Activated T-cell treated with anti-CD3 and anti-CD28 coated beads for 1 hour (primary cell): ENCODE results near the gene INSM2.

Experiments used
- DNase-seq: peaks from one replicate; pipeline ENCODE4 v3.0.0-alpha.2; 2020; ENCODE audit warnings: low read depth

The INSM2 gene

GRCh38 chr14:35533357-35534207 is at the start of gene INSM2:
Gene INSM2 (plus strand): TSS chr14:35534164. CDS start chr14:35534253, 89 bp downstream.
- no peak for DNase-seq

- DNase-seq: no peak
These were observed 41.4 kb upstream of the INSM2 start for GRCh38 chr14:35492569-35493014.

GRCh38 chr14:35495278-35495677 is 38.7 kb upstream of the INSM2 start:
- DNase-seq: no peak

GRCh38 chr14:35499180-35499579 is 34.8 kb upstream of the INSM2 start:
- DNase-seq: no peak

GRCh38 chr14:35503646-35504045 is 30.3 kb upstream of the INSM2 start:
- DNase-seq: no peak

GRCh38 chr14:35504260-35504659 is 29.7 kb upstream of the INSM2 start:
- no peak for DNase-seq

GRCh38 chr14:35506461-35506860 is 27.5 kb upstream of the INSM2 start:
- no peak for DNase-seq

- no peak for DNase-seq
These were observed 27.0 kb upstream of the INSM2 start for GRCh38 chr14:35506927-35507326.

GRCh38 chr14:35509846-35510245 is 24.1 kb upstream of the INSM2 start:
- DNase-seq: no peak

GRCh38 chr14:35512765-35513164 is 21.2 kb upstream of the INSM2 start:
- DNase-seq: no peak

GRCh38 chr14:35515916-35516315 is 18.0 kb upstream of the INSM2 start:
- no peak for DNase-seq

- DNase-seq: no peak
These were observed 14.0 kb upstream of the INSM2 start for GRCh38 chr14:35519986-35520385.

- DNase-seq: no peak
These were observed 8.3 kb upstream of the INSM2 start for GRCh38 chr14:35525695-35526094.

- no peak for DNase-seq
These were observed 7.0 kb upstream of the INSM2 start for GRCh38 chr14:35526962-35527361.

GRCh38 chr14:35531960-35532747 is 1.8 kb upstream of the INSM2 start:
- no peak for DNase-seq

GRCh38 chr14:35532783-35533356 is 1.1 kb upstream of the INSM2 start:
- no peak for DNase-seq

GRCh38 chr14:35534208-35534872 is 376 bp downstream of the INSM2 start:
- DNase-seq: no peak

GRCh38 chr14:35534873-35535482 is 1.0 kb downstream of the INSM2 start:
- DNase-seq: peak; percentile 39

- no peak for DNase-seq
These were observed 1.6 kb downstream of the INSM2 start for GRCh38 chr14:35535483-35536112.

- DNase-seq: no peak
These were observed 6.0 kb downstream of the INSM2 start for GRCh38 chr14:35539969-35540368.

- no peak for DNase-seq
These were observed 9.0 kb downstream of the INSM2 start for GRCh38 chr14:35543006-35543405.
